Breast epithelium (tissue), 3 donors: ENCODE results near the gene CERS5.

Experiments
- POLR2A ChIP-seq: fragments of 450-650 bp; IDR thresholded peaks from one replicate; pipeline ENCODE4 v1.6.1; 2016; ENCODE audit warnings: antibody characterized with exemption, mild to moderate bottlenecking, moderate library complexity
- TF ChIP-seq, protein P1 (sequence below), 3 donors: fragments of 450-650 bp; IDR thresholded peaks; one replicate each; pipeline ENCODE4 v1.5.1; 2016 to 2017; ENCODE audit warnings: antibody characterized with exemption in 3 of 3, mild to moderate bottlenecking in 3 of 3, moderate library complexity in 3 of 3

- TF ChIP-seq, protein P1, sequence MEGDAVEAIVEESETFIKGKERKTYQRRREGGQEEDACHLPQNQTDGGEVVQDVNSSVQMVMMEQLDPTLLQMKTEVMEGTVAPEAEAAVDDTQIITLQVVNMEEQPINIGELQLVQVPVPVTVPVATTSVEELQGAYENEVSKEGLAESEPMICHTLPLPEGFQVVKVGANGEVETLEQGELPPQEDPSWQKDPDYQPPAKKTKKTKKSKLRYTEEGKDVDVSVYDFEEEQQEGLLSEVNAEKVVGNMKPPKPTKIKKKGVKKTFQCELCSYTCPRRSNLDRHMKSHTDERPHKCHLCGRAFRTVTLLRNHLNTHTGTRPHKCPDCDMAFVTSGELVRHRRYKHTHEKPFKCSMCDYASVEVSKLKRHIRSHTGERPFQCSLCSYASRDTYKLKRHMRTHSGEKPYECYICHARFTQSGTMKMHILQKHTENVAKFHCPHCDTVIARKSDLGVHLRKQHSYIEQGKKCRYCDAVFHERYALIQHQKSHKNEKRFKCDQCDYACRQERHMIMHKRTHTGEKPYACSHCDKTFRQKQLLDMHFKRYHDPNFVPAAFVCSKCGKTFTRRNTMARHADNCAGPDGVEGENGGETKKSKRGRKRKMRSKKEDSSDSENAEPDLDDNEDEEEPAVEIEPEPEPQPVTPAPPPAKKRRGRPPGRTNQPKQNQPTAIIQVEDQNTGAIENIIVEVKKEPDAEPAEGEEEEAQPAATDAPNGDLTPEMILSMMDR (IDR thresholded peaks at IDR 0.05), result no peak
- no peak for TF ChIP-seq POLR2A
These were observed 46.6 kb downstream of the CERS5 start for GRCh38 chr12:50120521-50120920.
